ENCODE results near the gene KCNV2.
"Not testable (repeated sequence)": the region's sequence is repeated elsewhere in the genome, so short reads cannot be mapped to it uniquely, and the experiment has no call there.

KCNV2 gene

DNA sequence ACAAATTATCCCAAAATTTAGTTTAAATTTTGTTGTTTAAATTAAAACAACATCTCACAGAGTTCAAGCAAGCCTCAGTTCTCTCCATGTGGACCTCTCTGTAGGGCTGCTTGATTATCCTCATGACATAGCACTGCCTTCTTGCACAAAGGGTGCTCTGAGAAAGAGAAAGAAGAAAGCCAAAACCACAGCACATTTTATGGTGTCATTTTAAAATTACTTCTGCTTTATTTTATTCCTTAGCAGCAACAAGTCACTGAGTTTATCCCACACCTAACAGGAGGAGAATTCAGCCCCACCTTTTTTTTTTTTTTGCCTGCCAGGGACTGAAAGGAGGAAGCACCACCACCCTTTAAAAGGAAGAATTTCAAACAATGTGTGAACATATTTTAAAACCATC lies 12.8 kb upstream of the KCNV2 start:
- Histone ChIP-seq H3K9ac (no peak overlapping the region), H3K4me3 (IDR thresholded peaks at IDR 0.05; ENCODE audit: insufficient read depth, low read depth, low read length) (no peak overlapping the region), H3K4me2 (no peak overlapping the region)

DNA sequence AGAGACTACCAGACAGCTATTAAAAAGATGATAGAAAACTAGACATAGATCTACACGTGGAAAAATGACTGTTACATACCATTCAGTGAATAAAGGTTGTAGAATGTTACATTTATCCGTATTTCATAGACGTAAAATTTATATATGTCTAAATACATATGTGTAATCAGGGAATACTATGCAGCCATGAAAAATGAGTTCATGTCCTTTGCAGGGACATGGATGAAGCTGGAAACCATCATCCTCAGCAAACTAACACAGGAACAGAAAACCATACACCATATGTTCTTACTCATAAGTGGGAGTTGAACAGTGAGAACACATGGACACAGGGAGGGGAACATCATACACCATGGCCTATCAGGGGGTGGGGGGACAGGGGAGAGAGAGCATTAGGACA lies 10.1 kb upstream of the KCNV2 start:
- H3K9ac ChIP-seq; H3K27ac ChIP-seq; H2AFZ ChIP-seq (ENCODE audit: low read depth); H3K4me1 ChIP-seq (ENCODE audit: low read depth, poor library complexity, severe bottlenecking); H3K27me3 ChIP-seq (ENCODE audit: insufficient read depth, low read depth); H3K4me2 ChIP-seq; H4K20me1 ChIP-seq (ENCODE audit: insufficient read depth); H3K36me3 ChIP-seq (ENCODE audit: insufficient read depth); H3K79me2 ChIP-seq (ENCODE audit: insufficient read depth, low read depth); H3K4me3 ChIP-seq (IDR thresholded peaks at IDR 0.05; ENCODE audit: insufficient read depth, low read depth, low read length): not testable (repeated sequence)

More for the DNA sequence above, 12.8 kb upstream of the KCNV2 start:
- Histone ChIP-seq H3K27ac (no peak overlapping the region), H2AFZ (ENCODE audit: low read depth) (no peak overlapping the region), H3K79me2 (ENCODE audit: insufficient read depth, low read depth) (no peaks in the 10 kb centered on the region), H3K36me3 (ENCODE audit: insufficient read depth) (no peaks in the 10 kb centered on the region), H3K4me1 (ENCODE audit: low read depth, poor library complexity, severe bottlenecking) (no peaks in the 10 kb centered on the region), H3K27me3 (ENCODE audit: insufficient read depth, low read depth) (no peaks in the 10 kb centered on the region), H4K20me1 (ENCODE audit: insufficient read depth) (no peaks in the 10 kb centered on the region)
- TF ChIP-seq, protein P1, sequence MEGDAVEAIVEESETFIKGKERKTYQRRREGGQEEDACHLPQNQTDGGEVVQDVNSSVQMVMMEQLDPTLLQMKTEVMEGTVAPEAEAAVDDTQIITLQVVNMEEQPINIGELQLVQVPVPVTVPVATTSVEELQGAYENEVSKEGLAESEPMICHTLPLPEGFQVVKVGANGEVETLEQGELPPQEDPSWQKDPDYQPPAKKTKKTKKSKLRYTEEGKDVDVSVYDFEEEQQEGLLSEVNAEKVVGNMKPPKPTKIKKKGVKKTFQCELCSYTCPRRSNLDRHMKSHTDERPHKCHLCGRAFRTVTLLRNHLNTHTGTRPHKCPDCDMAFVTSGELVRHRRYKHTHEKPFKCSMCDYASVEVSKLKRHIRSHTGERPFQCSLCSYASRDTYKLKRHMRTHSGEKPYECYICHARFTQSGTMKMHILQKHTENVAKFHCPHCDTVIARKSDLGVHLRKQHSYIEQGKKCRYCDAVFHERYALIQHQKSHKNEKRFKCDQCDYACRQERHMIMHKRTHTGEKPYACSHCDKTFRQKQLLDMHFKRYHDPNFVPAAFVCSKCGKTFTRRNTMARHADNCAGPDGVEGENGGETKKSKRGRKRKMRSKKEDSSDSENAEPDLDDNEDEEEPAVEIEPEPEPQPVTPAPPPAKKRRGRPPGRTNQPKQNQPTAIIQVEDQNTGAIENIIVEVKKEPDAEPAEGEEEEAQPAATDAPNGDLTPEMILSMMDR (conservative IDR thresholded peaks at IDR 0.05; ENCODE audit: low read depth, low read length), result no peak

DNA sequence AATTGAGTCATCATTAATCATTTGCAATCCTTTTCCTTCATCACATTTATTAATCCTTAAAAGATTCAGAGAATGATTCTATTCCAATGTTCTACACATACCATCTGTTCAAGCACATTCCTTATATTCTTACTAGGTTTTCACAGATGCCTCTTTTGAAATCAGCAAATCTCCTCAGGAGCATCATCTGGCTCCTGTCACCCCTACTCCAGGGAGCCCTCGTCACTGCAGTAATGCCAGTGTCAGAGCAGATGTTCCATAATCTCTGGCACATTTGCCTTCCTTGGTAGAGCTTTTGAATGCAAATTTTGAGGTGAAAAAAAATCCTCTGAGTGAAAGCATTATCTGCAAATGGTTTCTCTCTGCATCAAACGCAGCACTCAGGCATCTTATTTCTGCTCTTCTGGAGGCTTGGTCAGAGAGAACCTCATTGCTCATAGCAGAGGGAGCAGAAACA lies 7.6 kb upstream of the KCNV2 start:
- H3K36me3 ChIP-seq (ENCODE audit: insufficient read depth), result no peaks in the 10 kb centered on the region
- TF ChIP-seq, protein P1 (conservative IDR thresholded peaks at IDR 0.05; ENCODE audit: low read depth, low read length), result no peak
- no peak overlapping the region for H3K4me2 ChIP-seq
- no peak overlapping the region for H3K27ac ChIP-seq
- no peak overlapping the region for H3K9ac ChIP-seq
- H3K4me3 ChIP-seq (IDR thresholded peaks at IDR 0.05; ENCODE audit: insufficient read depth, low read depth, low read length), result no peak overlapping the region
- H4K20me1 ChIP-seq (ENCODE audit: insufficient read depth), result no peaks in the 10 kb centered on the region
- H3K4me1 ChIP-seq (ENCODE audit: low read depth, poor library complexity, severe bottlenecking), result no peaks in the 10 kb centered on the region
- H3K27me3 ChIP-seq (ENCODE audit: insufficient read depth, low read depth), result no peaks in the 10 kb centered on the region
- H3K79me2 ChIP-seq (ENCODE audit: insufficient read depth, low read depth), result no peaks in the 10 kb centered on the region
- H2AFZ ChIP-seq (ENCODE audit: low read depth), result no peak overlapping the region

DNA sequence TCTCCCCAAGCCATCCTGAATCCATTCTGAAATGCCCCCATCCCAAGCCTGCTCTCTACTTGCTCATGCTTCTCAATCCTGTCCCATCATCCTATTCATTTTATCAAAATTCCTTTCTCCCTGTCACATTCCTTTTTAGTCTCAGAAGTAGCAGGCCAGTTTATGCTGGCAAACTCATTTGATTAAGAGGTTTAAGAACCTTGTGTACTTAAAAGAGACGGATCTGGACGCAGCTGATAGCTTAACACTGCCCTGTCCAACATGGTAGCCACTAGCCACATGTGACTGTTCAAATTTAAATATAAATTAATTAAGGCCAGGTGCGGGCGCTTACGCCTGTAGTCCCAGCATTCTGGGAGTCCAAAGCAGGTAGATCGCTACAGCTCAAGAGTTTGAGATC lies 5.6 kb upstream of the KCNV2 start:
- Histone ChIP-seq H3K9ac (no peak overlapping the region), H3K4me1 (ENCODE audit: low read depth, poor library complexity, severe bottlenecking) (no peaks in the 10 kb centered on the region), H3K36me3 (ENCODE audit: insufficient read depth) (no peaks in the 10 kb centered on the region), H3K27me3 (ENCODE audit: insufficient read depth, low read depth) (no peaks in the 10 kb centered on the region), H3K4me3 (IDR thresholded peaks at IDR 0.05; ENCODE audit: insufficient read depth, low read depth, low read length) (no peak overlapping the region), H3K79me2 (ENCODE audit: insufficient read depth, low read depth) (no peaks in the 10 kb centered on the region), H3K4me2 (no peak overlapping the region), H3K27ac (no peak overlapping the region), H2AFZ (ENCODE audit: low read depth) (no peak overlapping the region), H4K20me1 (ENCODE audit: insufficient read depth) (no peaks in the 10 kb centered on the region)
- TF ChIP-seq, protein P1 (conservative IDR thresholded peaks at IDR 0.05; ENCODE audit: low read depth, low read length), result no peak

- H3K27ac ChIP-seq, result no peak overlapping the region
- no peak overlapping the region for H3K4me3 ChIP-seq (IDR thresholded peaks at IDR 0.05; ENCODE audit: insufficient read depth, low read depth, low read length)
- H2AFZ ChIP-seq (ENCODE audit: low read depth), result no peak overlapping the region
- H3K9ac ChIP-seq, result no peak overlapping the region
- H3K36me3 ChIP-seq (ENCODE audit: insufficient read depth), result no peaks in the 10 kb centered on the region
- H3K4me2 ChIP-seq, result no peak overlapping the region
- no peaks in the 10 kb centered on the region for H3K4me1 ChIP-seq (ENCODE audit: low read depth, poor library complexity, severe bottlenecking)
- TF ChIP-seq, protein P1 (conservative IDR thresholded peaks at IDR 0.05; ENCODE audit: low read depth, low read length), result no peak
- no peaks in the 10 kb centered on the region for H3K27me3 ChIP-seq (ENCODE audit: insufficient read depth, low read depth)
- H3K79me2 ChIP-seq (ENCODE audit: insufficient read depth, low read depth), result no peaks in the 10 kb centered on the region
- H4K20me1 ChIP-seq (ENCODE audit: insufficient read depth), result no peaks in the 10 kb centered on the region
Measured at GRCh38 chr9:2718001-2718697, 839 bp downstream of the KCNV2 start.
